OCI-LY1 (cell line): ENCODE measurements around the gene MVP.

Experiments
- H2AFZ ChIP-seq: fragments of 200-600 bp; sonication (generic), shearing (Covaris generic); 2 replicates; pipeline ENCODE4 v1.6.0; 2014; ENCODE audit warnings: antibody characterized with exemption, mild to moderate bottlenecking, low read length
- H3F3A ChIP-seq: fragments of 200-600 bp; sonication (generic), shearing (Covaris generic); 2 replicates; pipeline ENCODE4 v1.6.0; 2014; ENCODE audit warnings: mild to moderate bottlenecking, antibody characterized with exemption, low read length, moderate library complexity; ENCODE audit not compliant: insufficient read depth
- H3K27ac ChIP-seq: fragments of 200-600 bp; sonication (generic); 2 replicates; pipeline ENCODE4 v1.5.1; 2014; ENCODE audit warnings: low read length, mixed run types, mild to moderate bottlenecking, low read depth; ENCODE audit not compliant: poor library complexity, severe bottlenecking
- H3K27me3 ChIP-seq: fragments of 200-600 bp; sonication (generic); 2 replicates; pipeline ENCODE4 v1.6.0; 2014; ENCODE audit warnings: antibody characterized with exemption, mild to moderate bottlenecking, low read length, moderate library complexity; ENCODE audit not compliant: insufficient read depth
- H3K36me3 ChIP-seq: fragments of 200-600 bp; sonication (generic); 2 replicates; pipeline ENCODE4 v1.6.1; 2014; ENCODE audit warnings: mild to moderate bottlenecking, antibody characterized with exemption, low read length, moderate library complexity, mixed read lengths; ENCODE audit not compliant: insufficient read depth
- H3K4me1 ChIP-seq: fragments of 200-600 bp; sonication (generic); 2 replicates; pipeline ENCODE4 v1.5.1; 2014; ENCODE audit warnings: mild to moderate bottlenecking, low read length, moderate library complexity; ENCODE audit not compliant: insufficient read depth, severe bottlenecking
- H3K4me2 ChIP-seq: fragments of 200-600 bp; sonication (generic), shearing (Covaris generic); 2 replicates; pipeline ENCODE4 v1.6.1; 2014; ENCODE audit warnings: low read length
- H3K4me3 ChIP-seq: fragments of 200-600 bp; sonication (generic); 2 replicates; pipeline ENCODE4 v1.5.1; 2014; ENCODE audit warnings: low read length, low read depth, mild to moderate bottlenecking, mixed read lengths; ENCODE audit not compliant: poor library complexity, severe bottlenecking
- H3K79me2 ChIP-seq: fragments of 200-600 bp; shearing (Covaris generic); 2 replicates; pipeline ENCODE4 v1.6.1; 2016; ENCODE audit warnings: mixed run types, low read length, mixed read lengths; ENCODE audit not compliant: insufficient read depth
- H3K9ac ChIP-seq: fragments of 200-600 bp; sonication (generic), shearing (Covaris generic); 2 replicates; pipeline ENCODE4 v1.6.1; 2014; ENCODE audit warnings: mild to moderate bottlenecking, low read length, mixed read lengths
- H3K9me2 ChIP-seq: fragments of 200-600 bp; sonication (generic), shearing (Covaris generic); 2 replicates; pipeline ENCODE4 v1.6.1; 2014; ENCODE audit warnings: low read depth, mild to moderate bottlenecking, low read length, mixed read lengths
- H3K9me3 ChIP-seq: fragments of 200-600 bp; shearing (Covaris generic); 2 replicates; pipeline ENCODE4 v1.6.1; 2014; ENCODE audit warnings: low read length, mixed read lengths
- H4K20me1 ChIP-seq: fragments of 200-600 bp; sonication (generic), shearing (Covaris generic); 2 replicates; pipeline ENCODE4 v1.6.0; 2016; ENCODE audit warnings: mild to moderate bottlenecking, low read length; ENCODE audit not compliant: insufficient read depth
- EZH2 ChIP-seq: fragments of 200-600 bp; sonication (generic), shearing (Covaris generic); IDR thresholded peaks from 2 replicates; pipeline ENCODE4 v1.8.0; 2017; ENCODE audit warnings: borderline replicate concordance, mixed run types, mild to moderate bottlenecking, antibody characterized with exemption, low read length, moderate library complexity, mixed read lengths
- TF ChIP-seq, protein P1 (sequence below): fragments of 200-600 bp; sonication (generic), shearing (Covaris generic); IDR thresholded peaks from 2 replicates; pipeline ENCODE4 v1.5.1; 2017; ENCODE audit warnings: mild to moderate bottlenecking, antibody characterized with exemption, low read length, moderate library complexity, mixed read lengths

The MVP gene

GRCh38 chr16:29862383-29862883, 42.2 kb downstream of the MVP start:
- Histone ChIP-seq H3F3A (no peaks in the 10 kb centered on the region), H3K9me3 (no peaks in the 10 kb centered on the region), H2AFZ (no peak overlapping the region; the same call in 1 of the 2 replicates), H3K4me3 (peak overlapping the region; percentile 90), H3K9me2 (no peaks in the 10 kb centered on the region), H3K79me2 (no peaks in the 10 kb centered on the region), H3K27me3 (0 out of 2 replicates have a peak, but pooled peaks cover under 1% of the 10 kb centered on the region), H4K20me1 (no peaks in the 10 kb centered on the region), H3K4me2 (peak overlapping the region; percentile 90), H3K27ac (no peak overlapping the region), H3K36me3 (peaks cover 28% of the 10 kb centered on the region), H3K4me1 (peaks cover 16% of the 10 kb centered on the region), H3K9ac (peak overlapping the region; percentile 88)
- no peak for TF ChIP-seq EZH2
- TF ChIP-seq, protein P1, sequence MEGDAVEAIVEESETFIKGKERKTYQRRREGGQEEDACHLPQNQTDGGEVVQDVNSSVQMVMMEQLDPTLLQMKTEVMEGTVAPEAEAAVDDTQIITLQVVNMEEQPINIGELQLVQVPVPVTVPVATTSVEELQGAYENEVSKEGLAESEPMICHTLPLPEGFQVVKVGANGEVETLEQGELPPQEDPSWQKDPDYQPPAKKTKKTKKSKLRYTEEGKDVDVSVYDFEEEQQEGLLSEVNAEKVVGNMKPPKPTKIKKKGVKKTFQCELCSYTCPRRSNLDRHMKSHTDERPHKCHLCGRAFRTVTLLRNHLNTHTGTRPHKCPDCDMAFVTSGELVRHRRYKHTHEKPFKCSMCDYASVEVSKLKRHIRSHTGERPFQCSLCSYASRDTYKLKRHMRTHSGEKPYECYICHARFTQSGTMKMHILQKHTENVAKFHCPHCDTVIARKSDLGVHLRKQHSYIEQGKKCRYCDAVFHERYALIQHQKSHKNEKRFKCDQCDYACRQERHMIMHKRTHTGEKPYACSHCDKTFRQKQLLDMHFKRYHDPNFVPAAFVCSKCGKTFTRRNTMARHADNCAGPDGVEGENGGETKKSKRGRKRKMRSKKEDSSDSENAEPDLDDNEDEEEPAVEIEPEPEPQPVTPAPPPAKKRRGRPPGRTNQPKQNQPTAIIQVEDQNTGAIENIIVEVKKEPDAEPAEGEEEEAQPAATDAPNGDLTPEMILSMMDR = peak; percentile 4; the same call in 1 of the 2 replicates

DNA sequence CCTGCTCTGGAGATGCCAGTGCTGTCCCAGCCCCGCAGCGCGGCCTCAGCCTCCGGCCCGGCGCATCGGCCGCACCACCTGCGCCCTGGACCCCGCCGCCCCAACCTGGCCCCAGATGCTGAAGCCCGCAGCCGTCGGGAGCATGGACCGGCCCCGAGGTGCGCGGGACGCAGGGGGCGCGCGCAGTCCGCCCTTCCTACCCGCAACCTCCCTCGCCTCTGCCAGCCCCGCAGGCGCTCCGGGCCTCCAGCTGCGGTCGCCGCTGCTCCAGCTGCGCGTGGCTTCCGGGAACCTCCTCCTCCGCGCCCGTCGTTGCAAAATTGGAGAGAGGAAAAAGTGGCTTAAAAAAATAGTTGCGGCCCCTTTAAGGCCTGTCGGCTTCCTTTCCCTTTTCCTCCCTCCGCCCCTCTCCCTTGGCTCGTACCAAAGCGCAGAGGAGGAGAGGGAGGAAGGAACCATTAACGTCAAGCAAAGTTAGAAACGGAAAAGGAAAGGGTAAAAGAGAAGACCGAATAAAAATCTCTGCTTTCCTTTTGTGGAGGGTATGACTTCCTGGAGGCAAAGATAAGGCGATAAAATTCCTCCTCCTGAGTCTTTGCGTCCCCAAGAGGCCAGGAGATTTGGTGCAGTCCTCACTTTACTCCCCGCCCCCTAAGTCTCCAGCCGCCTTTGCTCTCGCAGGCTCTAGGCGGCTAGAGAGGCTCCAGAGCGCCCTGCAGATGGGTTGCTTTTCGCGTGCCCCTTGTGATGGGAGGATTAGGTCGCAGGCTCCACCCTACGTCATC, 42.8 kb downstream of the MVP start, which contains the start of gene CDIPT:
TSS of gene CDIPT (minus strand) at position 343 of the 785 bp plus-strand sequence. CDS start 369 bp downstream, outside the sequence.
- Histone ChIP-seq H3K27me3 (0 out of 2 replicates have a peak, but pooled peaks cover 5% of the 10 kb centered on the region), H3K9me3 (no peaks in the 10 kb centered on the region)

GRCh38 chr16:29863669-29863984, 43.4 kb downstream of the MVP start:
- H3K9ac ChIP-seq = no peak overlapping the region
- H4K20me1 ChIP-seq = no peaks in the 10 kb centered on the region
- H2AFZ ChIP-seq = no peak overlapping the region
- no peaks in the 10 kb centered on the region for H3K9me2 ChIP-seq
- no peaks in the 10 kb centered on the region for H3F3A ChIP-seq
- H3K4me2 ChIP-seq = peak overlapping the region; percentile 28
- TF ChIP-seq, protein P1 = no peak
- no peak for TF ChIP-seq EZH2
- peak overlapping the region; percentile 17 for H3K4me3 ChIP-seq
- no peak overlapping the region for H3K27ac ChIP-seq
- no peaks in the 10 kb centered on the region for H3K79me2 ChIP-seq
- peaks cover 16% of the 10 kb centered on the region for H3K4me1 ChIP-seq
- H3K27me3 ChIP-seq = 0 out of 2 replicates have a peak, but pooled peaks cover 5% of the 10 kb centered on the region
- peaks cover 25% of the 10 kb centered on the region for H3K36me3 ChIP-seq
- no peaks in the 10 kb centered on the region for H3K9me3 ChIP-seq

More for the DNA sequence above, 42.8 kb downstream of the MVP start, which contains the start of gene CDIPT:
- Histone ChIP-seq H3K9me2 (no peaks in the 10 kb centered on the region), H3K27ac (peak within 1 kb of the TSS; percentile 72), H3K36me3 (peaks cover 28% of the 10 kb centered on the region), H3F3A (no peaks in the 10 kb centered on the region), H3K4me1 (peaks cover 16% of the 10 kb centered on the region), H4K20me1 (no peaks in the 10 kb centered on the region), H3K79me2 (no peaks in the 10 kb centered on the region), H3K4me2 (peak within 1 kb of the TSS; percentile 90), H2AFZ (peak within 1 kb of the TSS; percentile 69; the same call in 1 of the 2 replicates), H3K4me3 (peak within 1 kb of the TSS; percentile 90), H3K9ac (peak within 1 kb of the TSS; percentile 88)
- TF ChIP-seq, protein P1 = peak; percentile 73
- no peak for TF ChIP-seq EZH2
